ENCODE data around the gene METTL16.

Gene METTL16

DNA sequence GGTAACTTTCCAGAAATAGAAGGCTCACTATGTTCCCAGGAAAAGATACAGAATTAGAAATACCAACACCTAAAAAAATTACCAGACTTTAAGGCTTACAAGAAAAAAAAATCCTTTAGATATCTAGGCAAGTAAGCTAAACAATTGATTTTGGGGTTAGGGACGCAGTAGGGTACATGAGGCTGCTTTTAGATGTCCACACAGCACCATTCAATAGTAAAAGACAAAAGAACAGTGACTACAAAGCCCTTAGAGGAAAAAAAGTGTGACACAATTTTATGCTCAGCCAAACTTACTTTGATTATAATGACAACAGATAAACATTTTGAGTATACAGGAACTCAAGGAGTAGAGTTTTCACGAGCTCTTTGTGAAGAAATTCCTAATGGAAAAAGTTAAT lies 29.9 kb downstream of the METTL16 start:
- Histone ChIP-seq H3K27me3 (ENCODE audit: insufficient read depth, low read length, poor library complexity) (no peaks in the 10 kb centered on the region), H3K9me3 (ENCODE audit: insufficient read depth, low read length, severe bottlenecking) (no peaks in the 10 kb centered on the region), H3K79me2 (ENCODE audit: insufficient read depth, low read length) (peaks cover 76% of the 10 kb centered on the region), H3K4me1 (ENCODE audit: insufficient read depth, low read length) (peaks cover 27% of the 10 kb centered on the region), H4K20me1 (ENCODE audit: insufficient read depth, low read length) (peaks cover 14% of the 10 kb centered on the region; the same call in 1 of the 2 replicates), H3K36me3 (ENCODE audit: insufficient read depth, low read length) (peaks cover 22% of the 10 kb centered on the region), H3K9ac (ENCODE audit: low read depth, low read length) (no peak overlapping the region), H2AFZ (ENCODE audit: low read depth, low read length) (no peak overlapping the region), H3K4me3 (ENCODE audit: low read depth in 1 of 2, low read length in 2 of 2) (no peak overlapping the region), H3K27ac (ENCODE audit: low read length) (peak overlapping the region; percentile 66), H3K4me2 (ENCODE audit: insufficient read depth, low read length) (no peak overlapping the region)
- TF ChIP-seq, protein P1, sequence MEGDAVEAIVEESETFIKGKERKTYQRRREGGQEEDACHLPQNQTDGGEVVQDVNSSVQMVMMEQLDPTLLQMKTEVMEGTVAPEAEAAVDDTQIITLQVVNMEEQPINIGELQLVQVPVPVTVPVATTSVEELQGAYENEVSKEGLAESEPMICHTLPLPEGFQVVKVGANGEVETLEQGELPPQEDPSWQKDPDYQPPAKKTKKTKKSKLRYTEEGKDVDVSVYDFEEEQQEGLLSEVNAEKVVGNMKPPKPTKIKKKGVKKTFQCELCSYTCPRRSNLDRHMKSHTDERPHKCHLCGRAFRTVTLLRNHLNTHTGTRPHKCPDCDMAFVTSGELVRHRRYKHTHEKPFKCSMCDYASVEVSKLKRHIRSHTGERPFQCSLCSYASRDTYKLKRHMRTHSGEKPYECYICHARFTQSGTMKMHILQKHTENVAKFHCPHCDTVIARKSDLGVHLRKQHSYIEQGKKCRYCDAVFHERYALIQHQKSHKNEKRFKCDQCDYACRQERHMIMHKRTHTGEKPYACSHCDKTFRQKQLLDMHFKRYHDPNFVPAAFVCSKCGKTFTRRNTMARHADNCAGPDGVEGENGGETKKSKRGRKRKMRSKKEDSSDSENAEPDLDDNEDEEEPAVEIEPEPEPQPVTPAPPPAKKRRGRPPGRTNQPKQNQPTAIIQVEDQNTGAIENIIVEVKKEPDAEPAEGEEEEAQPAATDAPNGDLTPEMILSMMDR (IDR thresholded peaks at IDR 0.05; ENCODE audit: borderline replicate concordance, extremely low read depth, low read length, poor library complexity, severe bottlenecking), result no peak
- TF ChIP-seq EZH2 (IDR thresholded peaks at IDR 0.05; ENCODE audit: borderline replicate concordance, low read depth, low read length, severe bottlenecking), result no peak
- ATAC-seq (ENCODE audit: insufficient read depth, low read depth), result no peak
- DNase-seq, result no peak

DNA sequence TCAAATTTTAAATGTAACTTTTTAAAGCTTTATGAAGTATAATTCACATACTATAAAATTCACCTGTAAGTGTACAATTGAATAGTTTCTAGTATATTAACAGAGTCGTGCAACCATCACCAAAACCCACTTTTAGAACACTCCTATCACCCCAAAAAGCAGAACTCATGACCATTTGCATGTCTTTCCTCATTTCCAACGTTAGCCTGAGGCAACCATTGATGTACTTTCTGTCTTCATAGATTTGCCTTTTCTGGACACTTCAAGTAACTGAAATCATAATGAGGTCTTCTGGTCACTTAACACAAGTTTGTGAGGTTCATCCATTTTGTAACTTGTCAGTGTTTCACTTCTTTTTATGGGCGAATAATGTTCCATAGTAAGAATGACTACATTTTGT lies 33.2 kb downstream of the METTL16 start:
- Histone ChIP-seq H3K36me3 (ENCODE audit: insufficient read depth, low read length) (peaks cover 53% of the 10 kb centered on the region), H4K20me1 (ENCODE audit: insufficient read depth, low read length) (peaks cover 10% of the 10 kb centered on the region), H3K4me1 (ENCODE audit: insufficient read depth, low read length) (peaks cover 22% of the 10 kb centered on the region), H3K4me2 (ENCODE audit: insufficient read depth, low read length) (no peak overlapping the region), H3K27ac (ENCODE audit: low read length) (no peak overlapping the region), H3K9ac (ENCODE audit: low read depth, low read length) (no peak overlapping the region), H3K9me3 (ENCODE audit: insufficient read depth, low read length, severe bottlenecking) (no peaks in the 10 kb centered on the region), H3K79me2 (ENCODE audit: insufficient read depth, low read length) (peaks cover 50% of the 10 kb centered on the region), H3K27me3 (ENCODE audit: insufficient read depth, low read length, poor library complexity) (no peaks in the 10 kb centered on the region), H3K4me3 (ENCODE audit: low read depth in 1 of 2, low read length in 2 of 2) (no peak overlapping the region), H2AFZ (ENCODE audit: low read depth, low read length) (no peak overlapping the region)
- no peak for DNase-seq
- ATAC-seq (ENCODE audit: insufficient read depth, low read depth), result no peak
- TF ChIP-seq EZH2 (IDR thresholded peaks at IDR 0.05; ENCODE audit: borderline replicate concordance, low read depth, low read length, severe bottlenecking), result no peak
- TF ChIP-seq, protein P1 (IDR thresholded peaks at IDR 0.05; ENCODE audit: borderline replicate concordance, extremely low read depth, low read length, poor library complexity, severe bottlenecking), result no peak

DNA sequence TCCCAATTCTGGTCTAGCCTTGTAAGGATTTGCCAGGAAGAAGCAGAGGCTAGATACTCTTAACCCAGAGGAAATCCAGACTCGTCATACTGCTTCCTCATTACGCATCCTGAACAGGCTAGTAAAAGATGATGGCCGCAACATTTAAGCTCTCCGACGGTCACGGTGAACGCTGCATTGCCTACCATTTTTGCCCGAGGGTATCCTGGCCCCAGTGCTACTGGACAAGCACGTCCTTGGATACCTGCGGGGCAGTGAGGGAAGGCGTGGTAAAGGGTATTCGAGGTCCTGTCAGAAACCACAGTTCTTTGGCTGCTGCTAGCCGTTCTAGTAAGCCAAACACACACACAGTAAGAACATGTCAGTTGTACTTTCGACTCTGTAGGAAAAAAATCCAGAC lies 36.6 kb downstream of the METTL16 start:
- H3K27me3 ChIP-seq (ENCODE audit: insufficient read depth, low read length, poor library complexity), result no peaks in the 10 kb centered on the region
- no peak for DNase-seq
- no peak overlapping the region for H2AFZ ChIP-seq (ENCODE audit: low read depth, low read length)
- H3K27ac ChIP-seq (ENCODE audit: low read length), result no peak overlapping the region
- no peak overlapping the region for H3K4me2 ChIP-seq (ENCODE audit: insufficient read depth, low read length)
- H3K4me1 ChIP-seq (ENCODE audit: insufficient read depth, low read length), result no peaks in the 10 kb centered on the region
- H3K9me3 ChIP-seq (ENCODE audit: insufficient read depth, low read length, severe bottlenecking), result no peaks in the 10 kb centered on the region
- peaks cover 81% of the 10 kb centered on the region for H3K36me3 ChIP-seq (ENCODE audit: insufficient read depth, low read length)
- TF ChIP-seq EZH2 (IDR thresholded peaks at IDR 0.05; ENCODE audit: borderline replicate concordance, low read depth, low read length, severe bottlenecking), result no peak
- TF ChIP-seq, protein P1 (IDR thresholded peaks at IDR 0.05; ENCODE audit: borderline replicate concordance, extremely low read depth, low read length, poor library complexity, severe bottlenecking), result no peak
- peaks cover 6% of the 10 kb centered on the region for H4K20me1 ChIP-seq (ENCODE audit: insufficient read depth, low read length)
- ATAC-seq (ENCODE audit: insufficient read depth, low read depth), result no peak
- no peak overlapping the region for H3K9ac ChIP-seq (ENCODE audit: low read depth, low read length)
- H3K4me3 ChIP-seq (ENCODE audit: low read depth in 1 of 2, low read length in 2 of 2), result no peak overlapping the region
- peaks cover 19% of the 10 kb centered on the region for H3K79me2 ChIP-seq (ENCODE audit: insufficient read depth, low read length)

DNA sequence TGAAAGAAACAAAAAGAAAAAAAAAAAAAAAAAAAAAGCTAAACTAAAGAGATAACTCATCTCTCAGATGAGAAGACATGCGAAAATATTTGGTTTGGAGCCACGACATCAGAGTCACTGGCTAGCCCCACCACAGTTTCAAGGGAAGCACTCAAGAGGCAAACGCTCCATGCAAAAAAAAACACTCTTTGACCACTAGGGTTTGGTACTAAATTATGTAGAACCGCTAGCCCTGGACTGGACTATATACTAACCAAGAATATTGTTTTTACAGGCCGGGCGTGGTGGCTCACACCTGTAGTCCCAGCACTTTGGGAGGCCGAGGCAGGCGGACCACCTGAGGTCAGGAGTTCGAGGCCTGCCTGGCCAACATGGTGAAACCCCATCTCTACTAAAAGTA lies 37.3 kb downstream of the METTL16 start:
- peaks cover 85% of the 10 kb centered on the region for H3K36me3 ChIP-seq (ENCODE audit: insufficient read depth, low read length)
- H3K4me1 ChIP-seq (ENCODE audit: insufficient read depth, low read length), result no peaks in the 10 kb centered on the region
- H3K9me3 ChIP-seq (ENCODE audit: insufficient read depth, low read length, severe bottlenecking), result no peaks in the 10 kb centered on the region
- H3K9ac ChIP-seq (ENCODE audit: low read depth, low read length), result no peak overlapping the region
- H3K27me3 ChIP-seq (ENCODE audit: insufficient read depth, low read length, poor library complexity), result no peaks in the 10 kb centered on the region
- H3K79me2 ChIP-seq (ENCODE audit: insufficient read depth, low read length), result peaks cover 14% of the 10 kb centered on the region
- H3K27ac ChIP-seq (ENCODE audit: low read length), result no peak overlapping the region
- H4K20me1 ChIP-seq (ENCODE audit: insufficient read depth, low read length), result peaks cover 6% of the 10 kb centered on the region
- no peak for DNase-seq
- no peak overlapping the region for H3K4me2 ChIP-seq (ENCODE audit: insufficient read depth, low read length)
- no peak overlapping the region for H2AFZ ChIP-seq (ENCODE audit: low read depth, low read length)
- no peak overlapping the region for H3K4me3 ChIP-seq (ENCODE audit: low read depth in 1 of 2, low read length in 2 of 2)
- ATAC-seq (ENCODE audit: insufficient read depth, low read depth), result no peak
- TF ChIP-seq EZH2 (IDR thresholded peaks at IDR 0.05; ENCODE audit: borderline replicate concordance, low read depth, low read length, severe bottlenecking), result no peak
- TF ChIP-seq, protein P1 (IDR thresholded peaks at IDR 0.05; ENCODE audit: borderline replicate concordance, extremely low read depth, low read length, poor library complexity, severe bottlenecking), result no peak

Measured in DND-41 (cell line).